B cell (primary cell): ENCODE data around the gene JMJD8.

Experiments used
- EZH2 ChIP-seq: IDR thresholded peaks from 2 replicates; pipeline ENCODE4 v1.6.1; 2012; ENCODE audit warnings: borderline replicate concordance, low read depth, mild to moderate bottlenecking, moderate library complexity, low read length; ENCODE audit not compliant: insufficient read depth, poor library complexity, severe bottlenecking
- TF ChIP-seq, protein P1 (sequence below): fragments of 200-600 bp; IDR thresholded peaks from one replicate; pipeline ENCODE4 v1.8.0; 2022; ENCODE audit warnings: antibody characterized with exemption, mild to moderate bottlenecking

DNA sequence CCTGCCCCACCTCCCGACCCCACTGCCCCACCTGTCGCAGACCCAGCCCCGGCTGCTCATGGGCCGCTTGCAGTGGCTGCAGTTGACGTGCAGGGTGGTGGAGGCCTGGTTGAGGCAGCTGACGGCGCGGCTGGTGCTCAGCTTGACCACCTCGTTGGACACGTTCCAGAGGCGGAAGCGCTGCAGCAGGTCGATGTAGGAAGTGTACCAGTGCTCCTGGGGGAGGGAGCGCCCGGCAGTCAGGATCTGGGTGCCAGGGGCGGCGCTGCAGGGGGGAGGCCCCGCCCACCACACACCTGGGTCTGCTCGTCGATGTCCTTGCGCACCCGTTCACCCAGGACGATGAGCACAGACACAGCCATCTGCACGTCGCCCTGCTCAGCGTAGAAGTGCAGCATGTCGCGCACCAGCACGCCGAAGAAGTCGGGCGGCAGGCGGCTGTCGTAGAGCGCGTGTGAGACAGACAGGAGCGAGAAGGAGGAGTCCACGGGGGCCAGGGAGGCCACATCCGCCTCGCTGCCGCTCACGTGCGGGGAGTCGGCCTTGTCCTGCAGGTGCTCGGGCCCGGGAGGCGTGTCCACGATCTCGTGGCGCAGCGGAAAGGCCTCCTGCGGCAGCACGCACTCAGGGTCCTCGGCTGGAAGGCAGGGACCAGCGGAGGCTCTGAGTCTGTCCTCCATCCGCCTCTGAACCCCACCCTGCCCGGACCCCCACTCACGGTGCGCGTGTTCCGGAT, 995 bp upstream of the JMJD8 start:
- TF ChIP-seq, protein P1, sequence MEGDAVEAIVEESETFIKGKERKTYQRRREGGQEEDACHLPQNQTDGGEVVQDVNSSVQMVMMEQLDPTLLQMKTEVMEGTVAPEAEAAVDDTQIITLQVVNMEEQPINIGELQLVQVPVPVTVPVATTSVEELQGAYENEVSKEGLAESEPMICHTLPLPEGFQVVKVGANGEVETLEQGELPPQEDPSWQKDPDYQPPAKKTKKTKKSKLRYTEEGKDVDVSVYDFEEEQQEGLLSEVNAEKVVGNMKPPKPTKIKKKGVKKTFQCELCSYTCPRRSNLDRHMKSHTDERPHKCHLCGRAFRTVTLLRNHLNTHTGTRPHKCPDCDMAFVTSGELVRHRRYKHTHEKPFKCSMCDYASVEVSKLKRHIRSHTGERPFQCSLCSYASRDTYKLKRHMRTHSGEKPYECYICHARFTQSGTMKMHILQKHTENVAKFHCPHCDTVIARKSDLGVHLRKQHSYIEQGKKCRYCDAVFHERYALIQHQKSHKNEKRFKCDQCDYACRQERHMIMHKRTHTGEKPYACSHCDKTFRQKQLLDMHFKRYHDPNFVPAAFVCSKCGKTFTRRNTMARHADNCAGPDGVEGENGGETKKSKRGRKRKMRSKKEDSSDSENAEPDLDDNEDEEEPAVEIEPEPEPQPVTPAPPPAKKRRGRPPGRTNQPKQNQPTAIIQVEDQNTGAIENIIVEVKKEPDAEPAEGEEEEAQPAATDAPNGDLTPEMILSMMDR, result no peak
- no peak for TF ChIP-seq EZH2
